ENCODE data around the gene CSMD2.

DNA sequence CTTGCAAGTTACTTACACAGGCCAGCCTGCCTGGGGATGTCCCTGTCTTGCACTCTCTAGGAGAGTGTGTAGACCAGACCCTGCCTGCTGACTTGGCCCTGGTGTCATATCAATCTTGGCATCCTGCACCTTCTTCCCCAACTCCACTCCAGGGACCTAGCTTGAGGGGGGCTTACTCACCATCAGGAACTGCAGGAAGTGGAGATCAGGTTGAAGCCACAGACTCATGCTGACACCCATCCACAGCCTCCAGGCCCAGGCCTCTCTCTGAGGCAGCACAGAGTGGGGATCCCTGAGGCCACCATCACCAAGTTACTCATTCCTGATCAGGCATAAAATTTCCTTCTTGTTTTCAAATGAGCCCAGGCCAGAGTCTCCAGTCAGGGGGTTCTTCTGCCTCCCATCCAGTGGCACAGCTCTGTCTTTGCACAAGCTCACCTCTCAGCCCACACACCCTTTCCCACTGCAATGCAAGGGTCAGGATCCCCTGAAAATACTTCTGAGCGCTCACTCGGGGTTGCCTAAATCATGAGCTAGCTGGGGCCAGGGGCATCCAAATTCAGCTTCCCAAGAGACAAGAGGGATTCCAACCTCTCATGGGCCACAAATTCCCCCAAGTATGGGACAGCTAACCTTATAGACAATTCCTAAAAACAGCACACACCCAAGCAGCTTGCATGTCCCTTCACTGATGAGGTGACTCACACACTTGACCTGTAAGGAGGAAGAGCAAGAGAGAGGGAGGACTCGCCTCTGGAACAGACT is 33.5 kb downstream of the CSMD2 start:
- TF ChIP-seq POLR2AphosphoS5 (IDR thresholded peaks at IDR 0.05; ENCODE audit: low read depth), result no peak
- TF ChIP-seq, protein P1, sequence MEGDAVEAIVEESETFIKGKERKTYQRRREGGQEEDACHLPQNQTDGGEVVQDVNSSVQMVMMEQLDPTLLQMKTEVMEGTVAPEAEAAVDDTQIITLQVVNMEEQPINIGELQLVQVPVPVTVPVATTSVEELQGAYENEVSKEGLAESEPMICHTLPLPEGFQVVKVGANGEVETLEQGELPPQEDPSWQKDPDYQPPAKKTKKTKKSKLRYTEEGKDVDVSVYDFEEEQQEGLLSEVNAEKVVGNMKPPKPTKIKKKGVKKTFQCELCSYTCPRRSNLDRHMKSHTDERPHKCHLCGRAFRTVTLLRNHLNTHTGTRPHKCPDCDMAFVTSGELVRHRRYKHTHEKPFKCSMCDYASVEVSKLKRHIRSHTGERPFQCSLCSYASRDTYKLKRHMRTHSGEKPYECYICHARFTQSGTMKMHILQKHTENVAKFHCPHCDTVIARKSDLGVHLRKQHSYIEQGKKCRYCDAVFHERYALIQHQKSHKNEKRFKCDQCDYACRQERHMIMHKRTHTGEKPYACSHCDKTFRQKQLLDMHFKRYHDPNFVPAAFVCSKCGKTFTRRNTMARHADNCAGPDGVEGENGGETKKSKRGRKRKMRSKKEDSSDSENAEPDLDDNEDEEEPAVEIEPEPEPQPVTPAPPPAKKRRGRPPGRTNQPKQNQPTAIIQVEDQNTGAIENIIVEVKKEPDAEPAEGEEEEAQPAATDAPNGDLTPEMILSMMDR (conservative IDR thresholded peaks at IDR 0.05; ENCODE audit: low read depth in 2 of 2), result no peak
- TF ChIP-seq EZH2 (IDR thresholded peaks at IDR 0.05; ENCODE audit: low read depth, unreplicated experiment), result no peak
- no peak for TF ChIP-seq CREB1 (CRISPR knock-in tag; IDR thresholded peaks at IDR 0.05; ENCODE audit: low read depth)
- TF ChIP-seq, protein P2, sequence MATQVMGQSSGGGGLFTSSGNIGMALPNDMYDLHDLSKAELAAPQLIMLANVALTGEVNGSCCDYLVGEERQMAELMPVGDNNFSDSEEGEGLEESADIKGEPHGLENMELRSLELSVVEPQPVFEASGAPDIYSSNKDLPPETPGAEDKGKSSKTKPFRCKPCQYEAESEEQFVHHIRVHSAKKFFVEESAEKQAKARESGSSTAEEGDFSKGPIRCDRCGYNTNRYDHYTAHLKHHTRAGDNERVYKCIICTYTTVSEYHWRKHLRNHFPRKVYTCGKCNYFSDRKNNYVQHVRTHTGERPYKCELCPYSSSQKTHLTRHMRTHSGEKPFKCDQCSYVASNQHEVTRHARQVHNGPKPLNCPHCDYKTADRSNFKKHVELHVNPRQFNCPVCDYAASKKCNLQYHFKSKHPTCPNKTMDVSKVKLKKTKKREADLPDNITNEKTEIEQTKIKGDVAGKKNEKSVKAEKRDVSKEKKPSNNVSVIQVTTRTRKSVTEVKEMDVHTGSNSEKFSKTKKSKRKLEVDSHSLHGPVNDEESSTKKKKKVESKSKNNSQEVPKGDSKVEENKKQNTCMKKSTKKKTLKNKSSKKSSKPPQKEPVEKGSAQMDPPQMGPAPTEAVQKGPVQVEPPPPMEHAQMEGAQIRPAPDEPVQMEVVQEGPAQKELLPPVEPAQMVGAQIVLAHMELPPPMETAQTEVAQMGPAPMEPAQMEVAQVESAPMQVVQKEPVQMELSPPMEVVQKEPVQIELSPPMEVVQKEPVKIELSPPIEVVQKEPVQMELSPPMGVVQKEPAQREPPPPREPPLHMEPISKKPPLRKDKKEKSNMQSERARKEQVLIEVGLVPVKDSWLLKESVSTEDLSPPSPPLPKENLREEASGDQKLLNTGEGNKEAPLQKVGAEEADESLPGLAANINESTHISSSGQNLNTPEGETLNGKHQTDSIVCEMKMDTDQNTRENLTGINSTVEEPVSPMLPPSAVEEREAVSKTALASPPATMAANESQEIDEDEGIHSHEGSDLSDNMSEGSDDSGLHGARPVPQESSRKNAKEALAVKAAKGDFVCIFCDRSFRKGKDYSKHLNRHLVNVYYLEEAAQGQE (IDR thresholded peaks at IDR 0.05; ENCODE audit: unreplicated experiment), result no peak
- no peak for TF ChIP-seq EZH2phosphoT487 (IDR thresholded peaks at IDR 0.05; ENCODE audit: unreplicated experiment)
- no peak for TF ChIP-seq JUNB (IDR thresholded peaks at IDR 0.05; ENCODE audit: unreplicated experiment)
- TF ChIP-seq, protein P3, sequence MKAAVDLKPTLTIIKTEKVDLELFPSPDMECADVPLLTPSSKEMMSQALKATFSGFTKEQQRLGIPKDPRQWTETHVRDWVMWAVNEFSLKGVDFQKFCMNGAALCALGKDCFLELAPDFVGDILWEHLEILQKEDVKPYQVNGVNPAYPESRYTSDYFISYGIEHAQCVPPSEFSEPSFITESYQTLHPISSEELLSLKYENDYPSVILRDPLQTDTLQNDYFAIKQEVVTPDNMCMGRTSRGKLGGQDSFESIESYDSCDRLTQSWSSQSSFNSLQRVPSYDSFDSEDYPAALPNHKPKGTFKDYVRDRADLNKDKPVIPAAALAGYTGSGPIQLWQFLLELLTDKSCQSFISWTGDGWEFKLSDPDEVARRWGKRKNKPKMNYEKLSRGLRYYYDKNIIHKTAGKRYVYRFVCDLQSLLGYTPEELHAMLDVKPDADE (IDR thresholded peaks at IDR 0.05), result no peak
- TF ChIP-seq STAT1 (IDR thresholded peaks at IDR 0.05; ENCODE audit: unreplicated experiment), result no peak
- TF ChIP-seq, protein P4, sequence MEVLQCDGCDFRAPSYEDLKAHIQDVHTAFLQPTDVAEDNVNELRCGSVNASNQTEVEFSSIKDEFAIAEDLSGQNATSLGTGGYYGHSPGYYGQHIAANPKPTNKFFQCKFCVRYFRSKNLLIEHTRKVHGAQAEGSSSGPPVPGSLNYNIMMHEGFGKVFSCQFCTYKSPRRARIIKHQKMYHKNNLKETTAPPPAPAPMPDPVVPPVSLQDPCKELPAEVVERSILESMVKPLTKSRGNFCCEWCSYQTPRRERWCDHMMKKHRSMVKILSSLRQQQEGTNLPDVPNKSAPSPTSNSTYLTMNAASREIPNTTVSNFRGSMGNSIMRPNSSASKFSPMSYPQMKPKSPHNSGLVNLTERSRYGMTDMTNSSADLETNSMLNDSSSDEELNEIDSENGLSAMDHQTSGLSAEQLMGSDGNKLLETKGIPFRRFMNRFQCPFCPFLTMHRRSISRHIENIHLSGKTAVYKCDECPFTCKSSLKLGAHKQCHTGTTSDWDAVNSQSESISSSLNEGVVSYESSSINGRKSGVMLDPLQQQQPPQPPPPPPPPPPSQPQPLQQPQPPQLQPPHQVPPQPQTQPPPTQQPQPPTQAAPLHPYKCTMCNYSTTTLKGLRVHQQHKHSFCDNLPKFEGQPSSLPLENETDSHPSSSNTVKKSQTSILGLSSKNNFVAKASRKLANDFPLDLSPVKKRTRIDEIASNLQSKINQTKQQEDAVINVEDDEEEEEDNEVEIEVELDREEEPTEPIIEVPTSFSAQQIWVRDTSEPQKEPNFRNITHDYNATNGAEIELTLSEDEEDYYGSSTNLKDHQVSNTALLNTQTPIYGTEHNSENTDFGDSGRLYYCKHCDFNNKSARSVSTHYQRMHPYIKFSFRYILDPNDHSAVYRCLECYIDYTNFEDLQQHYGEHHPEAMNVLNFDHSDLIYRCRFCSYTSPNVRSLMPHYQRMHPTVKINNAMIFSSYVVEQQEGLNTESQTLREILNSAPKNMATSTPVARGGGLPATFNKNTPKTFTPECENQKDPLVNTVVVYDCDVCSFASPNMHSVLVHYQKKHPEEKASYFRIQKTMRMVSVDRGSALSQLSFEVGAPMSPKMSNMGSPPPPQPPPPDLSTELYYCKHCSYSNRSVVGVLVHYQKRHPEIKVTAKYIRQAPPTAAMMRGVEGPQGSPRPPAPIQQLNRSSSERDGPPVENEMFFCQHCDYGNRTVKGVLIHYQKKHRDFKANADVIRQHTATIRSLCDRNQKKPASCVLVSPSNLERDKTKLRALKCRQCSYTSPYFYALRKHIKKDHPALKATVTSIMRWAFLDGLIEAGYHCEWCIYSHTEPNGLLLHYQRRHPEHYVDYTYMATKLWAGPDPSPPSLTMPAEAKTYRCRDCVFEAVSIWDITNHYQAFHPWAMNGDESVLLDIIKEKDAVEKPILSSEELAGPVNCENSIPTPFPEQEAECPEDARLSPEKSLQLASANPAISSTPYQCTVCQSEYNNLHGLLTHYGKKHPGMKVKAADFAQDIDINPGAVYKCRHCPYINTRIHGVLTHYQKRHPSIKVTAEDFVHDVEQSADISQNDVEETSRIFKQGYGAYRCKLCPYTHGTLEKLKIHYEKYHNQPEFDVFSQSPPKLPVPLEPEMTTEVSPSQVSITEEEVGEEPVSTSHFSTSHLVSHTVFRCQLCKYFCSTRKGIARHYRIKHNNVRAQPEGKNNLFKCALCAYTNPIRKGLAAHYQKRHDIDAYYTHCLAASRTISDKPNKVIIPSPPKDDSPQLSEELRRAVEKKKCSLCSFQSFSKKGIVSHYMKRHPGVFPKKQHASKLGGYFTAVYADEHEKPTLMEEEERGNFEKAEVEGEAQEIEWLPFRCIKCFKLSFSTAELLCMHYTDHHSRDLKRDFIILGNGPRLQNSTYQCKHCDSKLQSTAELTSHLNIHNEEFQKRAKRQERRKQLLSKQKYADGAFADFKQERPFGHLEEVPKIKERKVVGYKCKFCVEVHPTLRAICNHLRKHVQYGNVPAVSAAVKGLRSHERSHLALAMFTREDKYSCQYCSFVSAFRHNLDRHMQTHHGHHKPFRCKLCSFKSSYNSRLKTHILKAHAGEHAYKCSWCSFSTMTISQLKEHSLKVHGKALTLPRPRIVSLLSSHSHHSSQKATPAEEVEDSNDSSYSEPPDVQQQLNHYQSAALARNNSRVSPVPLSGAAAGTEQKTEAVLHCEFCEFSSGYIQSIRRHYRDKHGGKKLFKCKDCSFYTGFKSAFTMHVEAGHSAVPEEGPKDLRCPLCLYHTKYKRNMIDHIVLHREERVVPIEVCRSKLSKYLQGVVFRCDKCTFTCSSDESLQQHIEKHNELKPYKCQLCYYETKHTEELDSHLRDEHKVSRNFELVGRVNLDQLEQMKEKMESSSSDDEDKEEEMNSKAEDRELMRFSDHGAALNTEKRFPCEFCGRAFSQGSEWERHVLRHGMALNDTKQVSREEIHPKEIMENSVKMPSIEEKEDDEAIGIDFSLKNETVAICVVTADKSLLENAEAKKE (CRISPR knock-in tag; IDR thresholded peaks at IDR 0.05), result no peak
- TF ChIP-seq ZNF114 (CRISPR knock-in tag; IDR thresholded peaks at IDR 0.05), result no peak
